ENCODE data around the gene LEUTX. TPM values are rescaled to one million over a fixed set of nuclear protein-coding genes. Genes with fewer than 3 reads are reported as not detected.

The LEUTX gene
- total and polyA plus RNA-seq, 2 experiments from 2014 or later, result not detected

DNA sequence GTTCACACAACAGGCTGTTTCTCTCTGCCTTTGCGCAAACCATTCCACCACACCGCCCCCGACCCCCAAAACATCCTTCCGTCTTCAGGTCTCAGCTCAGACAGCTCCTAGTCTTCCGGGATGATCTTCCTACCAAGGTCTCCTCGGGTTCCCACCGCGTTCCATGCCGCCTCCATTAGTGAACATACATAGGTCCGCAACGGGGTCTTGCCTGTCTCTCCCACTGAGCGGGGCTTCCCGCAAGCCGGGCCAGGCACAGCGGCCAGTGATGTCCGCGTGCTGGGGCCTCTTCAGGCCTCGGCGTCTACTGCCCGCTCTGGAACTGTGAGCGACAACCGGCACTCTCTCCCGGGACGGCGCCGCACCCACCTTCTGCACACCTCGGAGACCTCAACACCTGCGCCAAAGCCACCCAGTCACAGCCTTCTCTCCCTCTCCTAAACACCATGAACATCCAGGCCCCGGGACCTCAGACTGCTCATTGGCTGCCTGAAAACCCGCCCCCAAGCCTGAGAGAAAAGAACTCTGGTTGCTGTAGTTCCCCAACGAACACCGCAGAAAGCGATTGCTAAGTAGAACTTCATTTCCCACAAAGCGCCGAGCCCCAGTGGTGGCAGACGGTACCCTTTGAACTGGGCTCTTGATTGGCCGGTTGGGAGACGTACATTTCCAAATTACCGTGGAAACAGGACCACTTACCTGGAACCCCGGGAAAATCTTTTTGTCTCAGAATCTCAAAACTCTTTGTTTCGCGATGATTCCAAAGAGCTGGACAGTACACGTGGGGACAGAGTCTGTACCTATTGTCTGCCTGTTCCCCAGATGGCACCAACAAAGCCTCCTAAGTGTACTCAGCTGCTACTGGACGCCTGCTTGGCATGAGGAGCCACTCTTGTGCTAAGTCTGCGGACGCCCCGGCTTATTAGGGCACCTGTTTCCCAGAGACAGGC lies 45.8 kb downstream of the LEUTX start:
- Histone ChIP-seq H3K27ac (ENCODE audit: low read depth) (no peak overlapping the region), H3K4me1 (ENCODE audit: insufficient read depth) (peaks cover 4% of the 10 kb centered on the region), H3K9me2 (ENCODE audit: insufficient read depth) (no peaks in the 10 kb centered on the region), H3K4me2 (peak overlapping the region; percentile 98), H2AFZ (peak overlapping the region; percentile 2), H3F3A (replicated peaks; ENCODE audit: low read depth) (no peaks in the 10 kb centered on the region), H3K4me3 (peak overlapping the region; percentile 80), H4K20me1 (replicated peaks; ENCODE audit: insufficient read depth) (peaks cover 3% of the 10 kb centered on the region; the same call in 1 of the 2 replicates), H3K79me2 (replicated peaks; ENCODE audit: insufficient read depth) (no peaks in the 10 kb centered on the region; the same call in 1 of the 2 replicates), H3K27me3 (ENCODE audit: insufficient read depth) (no peaks in the 10 kb centered on the region), H3K36me3 (ENCODE audit: insufficient read depth) (no peaks in the 10 kb centered on the region; the same call in 1 of the 2 replicates)
- Mint-ChIP-seq H3K4me3 (no peak overlapping the region), H3K27ac (peak overlapping the region; percentile 85), H3K27me3 (ENCODE audit: insufficient read depth, low read depth, poor library complexity) (peaks cover 3% of the 10 kb centered on the region), H3K36me3 (ENCODE audit: low read depth) (peaks cover 20% of the 10 kb centered on the region), H3K9me3 (no peaks in the 10 kb centered on the region), H3K4me1 (peaks cover 3% of the 10 kb centered on the region)
- TF ChIP-seq EZH2phosphoT487 (IDR thresholded peaks at IDR 0.05; ENCODE audit: unreplicated experiment) (no peak), NANOG (IDR thresholded peaks at IDR 0.05; ENCODE audit: borderline replicate concordance) (no peak), STAT1 (IDR thresholded peaks at IDR 0.05; ENCODE audit: unreplicated experiment) (no peak), ZNF331 (CRISPR knock-in tag; IDR thresholded peaks at IDR 0.05; ENCODE audit: low read depth) (no peak), POLR2AphosphoS5 (IDR thresholded peaks at IDR 0.05; ENCODE audit: low read depth) (peak; percentile 79), ETS1 (IDR thresholded peaks at IDR 0.05) (peak; percentile 90), CREB1 (CRISPR knock-in tag; IDR thresholded peaks at IDR 0.05; ENCODE audit: low read depth) (no peak; the same call in 1 of the 2 replicates), JUNB (IDR thresholded peaks at IDR 0.05; ENCODE audit: unreplicated experiment) (no peak), ZNF114 (CRISPR knock-in tag; IDR thresholded peaks at IDR 0.05) (no peak)
- TF ChIP-seq, protein P1, sequence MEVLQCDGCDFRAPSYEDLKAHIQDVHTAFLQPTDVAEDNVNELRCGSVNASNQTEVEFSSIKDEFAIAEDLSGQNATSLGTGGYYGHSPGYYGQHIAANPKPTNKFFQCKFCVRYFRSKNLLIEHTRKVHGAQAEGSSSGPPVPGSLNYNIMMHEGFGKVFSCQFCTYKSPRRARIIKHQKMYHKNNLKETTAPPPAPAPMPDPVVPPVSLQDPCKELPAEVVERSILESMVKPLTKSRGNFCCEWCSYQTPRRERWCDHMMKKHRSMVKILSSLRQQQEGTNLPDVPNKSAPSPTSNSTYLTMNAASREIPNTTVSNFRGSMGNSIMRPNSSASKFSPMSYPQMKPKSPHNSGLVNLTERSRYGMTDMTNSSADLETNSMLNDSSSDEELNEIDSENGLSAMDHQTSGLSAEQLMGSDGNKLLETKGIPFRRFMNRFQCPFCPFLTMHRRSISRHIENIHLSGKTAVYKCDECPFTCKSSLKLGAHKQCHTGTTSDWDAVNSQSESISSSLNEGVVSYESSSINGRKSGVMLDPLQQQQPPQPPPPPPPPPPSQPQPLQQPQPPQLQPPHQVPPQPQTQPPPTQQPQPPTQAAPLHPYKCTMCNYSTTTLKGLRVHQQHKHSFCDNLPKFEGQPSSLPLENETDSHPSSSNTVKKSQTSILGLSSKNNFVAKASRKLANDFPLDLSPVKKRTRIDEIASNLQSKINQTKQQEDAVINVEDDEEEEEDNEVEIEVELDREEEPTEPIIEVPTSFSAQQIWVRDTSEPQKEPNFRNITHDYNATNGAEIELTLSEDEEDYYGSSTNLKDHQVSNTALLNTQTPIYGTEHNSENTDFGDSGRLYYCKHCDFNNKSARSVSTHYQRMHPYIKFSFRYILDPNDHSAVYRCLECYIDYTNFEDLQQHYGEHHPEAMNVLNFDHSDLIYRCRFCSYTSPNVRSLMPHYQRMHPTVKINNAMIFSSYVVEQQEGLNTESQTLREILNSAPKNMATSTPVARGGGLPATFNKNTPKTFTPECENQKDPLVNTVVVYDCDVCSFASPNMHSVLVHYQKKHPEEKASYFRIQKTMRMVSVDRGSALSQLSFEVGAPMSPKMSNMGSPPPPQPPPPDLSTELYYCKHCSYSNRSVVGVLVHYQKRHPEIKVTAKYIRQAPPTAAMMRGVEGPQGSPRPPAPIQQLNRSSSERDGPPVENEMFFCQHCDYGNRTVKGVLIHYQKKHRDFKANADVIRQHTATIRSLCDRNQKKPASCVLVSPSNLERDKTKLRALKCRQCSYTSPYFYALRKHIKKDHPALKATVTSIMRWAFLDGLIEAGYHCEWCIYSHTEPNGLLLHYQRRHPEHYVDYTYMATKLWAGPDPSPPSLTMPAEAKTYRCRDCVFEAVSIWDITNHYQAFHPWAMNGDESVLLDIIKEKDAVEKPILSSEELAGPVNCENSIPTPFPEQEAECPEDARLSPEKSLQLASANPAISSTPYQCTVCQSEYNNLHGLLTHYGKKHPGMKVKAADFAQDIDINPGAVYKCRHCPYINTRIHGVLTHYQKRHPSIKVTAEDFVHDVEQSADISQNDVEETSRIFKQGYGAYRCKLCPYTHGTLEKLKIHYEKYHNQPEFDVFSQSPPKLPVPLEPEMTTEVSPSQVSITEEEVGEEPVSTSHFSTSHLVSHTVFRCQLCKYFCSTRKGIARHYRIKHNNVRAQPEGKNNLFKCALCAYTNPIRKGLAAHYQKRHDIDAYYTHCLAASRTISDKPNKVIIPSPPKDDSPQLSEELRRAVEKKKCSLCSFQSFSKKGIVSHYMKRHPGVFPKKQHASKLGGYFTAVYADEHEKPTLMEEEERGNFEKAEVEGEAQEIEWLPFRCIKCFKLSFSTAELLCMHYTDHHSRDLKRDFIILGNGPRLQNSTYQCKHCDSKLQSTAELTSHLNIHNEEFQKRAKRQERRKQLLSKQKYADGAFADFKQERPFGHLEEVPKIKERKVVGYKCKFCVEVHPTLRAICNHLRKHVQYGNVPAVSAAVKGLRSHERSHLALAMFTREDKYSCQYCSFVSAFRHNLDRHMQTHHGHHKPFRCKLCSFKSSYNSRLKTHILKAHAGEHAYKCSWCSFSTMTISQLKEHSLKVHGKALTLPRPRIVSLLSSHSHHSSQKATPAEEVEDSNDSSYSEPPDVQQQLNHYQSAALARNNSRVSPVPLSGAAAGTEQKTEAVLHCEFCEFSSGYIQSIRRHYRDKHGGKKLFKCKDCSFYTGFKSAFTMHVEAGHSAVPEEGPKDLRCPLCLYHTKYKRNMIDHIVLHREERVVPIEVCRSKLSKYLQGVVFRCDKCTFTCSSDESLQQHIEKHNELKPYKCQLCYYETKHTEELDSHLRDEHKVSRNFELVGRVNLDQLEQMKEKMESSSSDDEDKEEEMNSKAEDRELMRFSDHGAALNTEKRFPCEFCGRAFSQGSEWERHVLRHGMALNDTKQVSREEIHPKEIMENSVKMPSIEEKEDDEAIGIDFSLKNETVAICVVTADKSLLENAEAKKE (CRISPR knock-in tag; IDR thresholded peaks at IDR 0.05), result no peak
- peak; percentile 99 for DNase-seq (ENCODE audit: low spot score)
- ATAC-seq, result peak; percentile 98
